MM.1S (cell line): Measurements from ENCODE around the gene FBH1.

Experiments
- EZH2 ChIP-seq: fragments of 300-600 bp; sonication (generic); optimal IDR thresholded peaks from 2 replicates; pipeline ENCODE3; 2017; ENCODE audit warnings: low read depth, mild to moderate bottlenecking, antibody characterized with exemption, low read length, mixed read lengths
- EZH2phosphoT487 ChIP-seq: fragments of 300-600 bp; sonication (generic); IDR thresholded peaks from 2 replicates; pipeline ENCODE4 v1.6.1; 2018; ENCODE audit warnings: antibody characterized with exemption, low read length
- TF ChIP-seq, protein P1 (sequence below): fragments of 300-600 bp; sonication (generic); IDR thresholded peaks from 2 replicates; pipeline ENCODE4 v1.5.1; 2016; ENCODE audit warnings: antibody characterized with exemption, low read length, mixed read lengths

DNA sequence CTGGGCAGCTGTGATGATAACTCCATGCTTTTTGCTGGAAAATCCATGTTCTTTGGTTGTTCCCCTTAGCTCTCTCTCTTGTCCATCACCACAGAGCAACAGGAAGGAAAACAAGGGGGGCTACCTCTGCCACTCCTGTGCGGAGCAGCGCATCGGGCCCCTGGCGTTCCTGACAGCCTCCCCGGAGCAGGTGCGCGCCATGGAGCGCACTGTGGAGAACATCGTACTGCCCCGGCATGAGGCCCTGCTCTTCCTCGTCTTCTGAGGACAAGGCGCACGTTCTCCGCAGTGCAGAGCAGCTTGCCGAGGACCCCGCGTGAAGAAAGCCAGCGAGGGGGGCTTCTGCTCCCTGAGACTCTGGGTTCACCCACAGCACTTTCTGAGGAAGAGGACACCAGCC lies 47.0 kb downstream of the FBH1 start:
- TF ChIP-seq, protein P1, sequence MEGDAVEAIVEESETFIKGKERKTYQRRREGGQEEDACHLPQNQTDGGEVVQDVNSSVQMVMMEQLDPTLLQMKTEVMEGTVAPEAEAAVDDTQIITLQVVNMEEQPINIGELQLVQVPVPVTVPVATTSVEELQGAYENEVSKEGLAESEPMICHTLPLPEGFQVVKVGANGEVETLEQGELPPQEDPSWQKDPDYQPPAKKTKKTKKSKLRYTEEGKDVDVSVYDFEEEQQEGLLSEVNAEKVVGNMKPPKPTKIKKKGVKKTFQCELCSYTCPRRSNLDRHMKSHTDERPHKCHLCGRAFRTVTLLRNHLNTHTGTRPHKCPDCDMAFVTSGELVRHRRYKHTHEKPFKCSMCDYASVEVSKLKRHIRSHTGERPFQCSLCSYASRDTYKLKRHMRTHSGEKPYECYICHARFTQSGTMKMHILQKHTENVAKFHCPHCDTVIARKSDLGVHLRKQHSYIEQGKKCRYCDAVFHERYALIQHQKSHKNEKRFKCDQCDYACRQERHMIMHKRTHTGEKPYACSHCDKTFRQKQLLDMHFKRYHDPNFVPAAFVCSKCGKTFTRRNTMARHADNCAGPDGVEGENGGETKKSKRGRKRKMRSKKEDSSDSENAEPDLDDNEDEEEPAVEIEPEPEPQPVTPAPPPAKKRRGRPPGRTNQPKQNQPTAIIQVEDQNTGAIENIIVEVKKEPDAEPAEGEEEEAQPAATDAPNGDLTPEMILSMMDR = no peak
- TF ChIP-seq EZH2 = no peak
- no peak for TF ChIP-seq EZH2phosphoT487
